GM12878 (cell line): ENCODE results near the gene TPBGL.

Experiments
- EZH2 ChIP-seq: IDR thresholded peaks from 2 replicates; pipeline ENCODE4 v1.6.1; 2012; ENCODE audit warnings: low read depth, mild to moderate bottlenecking, control low read depth, inconsistent platforms, low read length, borderline replicate concordance; ENCODE audit not compliant: control insufficient read depth
- TARDBP ChIP-seq: IDR thresholded peaks from 2 replicates; pipeline ENCODE4 v1.6.1; 2016; ENCODE audit warnings: borderline replicate concordance

- TF ChIP-seq TARDBP, result no peak
- no peak for TF ChIP-seq EZH2
Measured at GRCh38 chr11:75241906-75242644, 1.5 kb downstream of the TPBGL start.
